IPS-18a (cell line): ENCODE results near the gene TMEM95.

ENCODE experiments used
- H3K27ac ChIP-seq: one replicate; pipeline ENCODE4 v1.5.1; 2013; ENCODE audit warnings: low read length
- H3K27me3 ChIP-seq: one replicate; pipeline ENCODE4 v1.6.1; 2013; ENCODE audit warnings: mild to moderate bottlenecking, low read length; ENCODE audit not compliant: control insufficient read depth, insufficient read depth
- H3K36me3 ChIP-seq: one replicate; pipeline ENCODE4 v1.6.1; 2013; ENCODE audit warnings: low read depth, low read length; ENCODE audit not compliant: control insufficient read depth
- H3K4me1 ChIP-seq: one replicate; pipeline ENCODE4 v1.6.1; 2013; ENCODE audit warnings: low read depth, low read length; ENCODE audit not compliant: control insufficient read depth
- H3K4me3 ChIP-seq: one replicate; pipeline ENCODE4 v1.5.1; 2013; ENCODE audit warnings: low read length
- H3K9ac ChIP-seq: one replicate; pipeline ENCODE4 v1.6.1; 2013; ENCODE audit warnings: mild to moderate bottlenecking, low read length, moderate library complexity
- H3K9me3 ChIP-seq: one replicate; pipeline ENCODE4 v1.6.1; 2013; ENCODE audit warnings: low read depth, low read length; ENCODE audit not compliant: control insufficient read depth

Gene TMEM95

GRCh38 chr17:7355053-7355452 lies at the start of gene TMEM95:
Gene TMEM95 (plus strand): TSS chr17:7355156. CDS start chr17:7355205, 49 bp downstream.
- peaks cover 8% of the 10 kb centered on the region for H3K4me1 ChIP-seq
- no peaks in the 10 kb centered on the region for H3K36me3 ChIP-seq
- peaks cover 5% of the 10 kb centered on the region for H3K27me3 ChIP-seq
- no peak within 1 kb of the TSS for H3K9ac ChIP-seq
- no peaks in the 10 kb centered on the region for H3K9me3 ChIP-seq
- no peak within 1 kb of the TSS for H3K27ac ChIP-seq
- H3K4me3 ChIP-seq: no peak within 1 kb of the TSS

- Histone ChIP-seq H3K9me3 (no peaks in the 10 kb centered on the region), H3K27ac (peak within 1 kb of the TSS; percentile 91), H3K36me3 (peaks cover 27% of the 10 kb centered on the region), H3K27me3 (no peaks in the 10 kb centered on the region), H3K4me3 (peak within 1 kb of the TSS; percentile 94), H3K9ac (peak within 1 kb of the TSS; percentile 100), H3K4me1 (no peaks in the 10 kb centered on the region)
Observed at GRCh38 chr17:7306911-7307685, 47.9 kb upstream of the TMEM95 start, which contains the start of gene EIF5A. Gene EIF5A (plus strand): TSS chr17:7307628. CDS start chr17:7309636, 2,008 bp downstream.

- Histone ChIP-seq H3K9me3 (no peaks in the 10 kb centered on the region), H3K27me3 (no peaks in the 10 kb centered on the region), H3K36me3 (peaks cover 36% of the 10 kb centered on the region), H3K4me1 (no peaks in the 10 kb centered on the region), H3K4me3 (peak overlapping the region; percentile 94), H3K27ac (peak overlapping the region; percentile 91), H3K9ac (peak overlapping the region; percentile 100)
Observed at GRCh38 chr17:7307686-7308624, 47.0 kb upstream of the TMEM95 start.

GRCh38 chr17:7308625-7309433 lies 46.1 kb upstream of the TMEM95 start:
- H3K27me3 ChIP-seq: no peaks in the 10 kb centered on the region
- H3K36me3 ChIP-seq: peaks cover 44% of the 10 kb centered on the region
- no peaks in the 10 kb centered on the region for H3K9me3 ChIP-seq
- peaks cover 2% of the 10 kb centered on the region for H3K4me1 ChIP-seq
- peak overlapping the region; percentile 94 for H3K4me3 ChIP-seq
- H3K27ac ChIP-seq: peak overlapping the region; percentile 91
- H3K9ac ChIP-seq: peak overlapping the region; percentile 100

GRCh38 chr17:7309628-7310027 lies 45.3 kb upstream of the TMEM95 start:
- Histone ChIP-seq H3K36me3 (peaks cover 47% of the 10 kb centered on the region), H3K27me3 (no peaks in the 10 kb centered on the region), H3K9me3 (no peaks in the 10 kb centered on the region), H3K4me3 (peak overlapping the region; percentile 94), H3K27ac (no peak overlapping the region), H3K4me1 (peaks cover 8% of the 10 kb centered on the region), H3K9ac (no peak overlapping the region)

- H3K9me3 ChIP-seq: no peaks in the 10 kb centered on the region
- H3K36me3 ChIP-seq: peaks cover 51% of the 10 kb centered on the region
- no peak overlapping the region for H3K9ac ChIP-seq
- H3K4me1 ChIP-seq: peaks cover 11% of the 10 kb centered on the region
- H3K27ac ChIP-seq: no peak overlapping the region
- no peaks in the 10 kb centered on the region for H3K27me3 ChIP-seq
- H3K4me3 ChIP-seq: no peak overlapping the region
Observed at GRCh38 chr17:7311110-7311705, 43.7 kb upstream of the TMEM95 start.

- Histone ChIP-seq H3K27ac (no peak overlapping the region), H3K9me3 (no peaks in the 10 kb centered on the region), H3K9ac (no peak overlapping the region), H3K4me1 (peaks cover 11% of the 10 kb centered on the region), H3K27me3 (no peaks in the 10 kb centered on the region), H3K4me3 (no peak overlapping the region), H3K36me3 (peaks cover 57% of the 10 kb centered on the region)
Observed at GRCh38 chr17:7312432-7313087, 42.4 kb upstream of the TMEM95 start.

GRCh38 chr17:7313088-7313889 lies 41.7 kb upstream of the TMEM95 start:
- Histone ChIP-seq H3K9ac (no peak overlapping the region), H3K27me3 (no peaks in the 10 kb centered on the region), H3K4me3 (no peak overlapping the region), H3K9me3 (no peaks in the 10 kb centered on the region), H3K36me3 (peaks cover 65% of the 10 kb centered on the region), H3K4me1 (peaks cover 11% of the 10 kb centered on the region), H3K27ac (no peak overlapping the region)

GRCh38 chr17:7313890-7314718 lies 40.9 kb upstream of the TMEM95 start:
- Histone ChIP-seq H3K36me3 (peaks cover 67% of the 10 kb centered on the region), H3K9ac (peak overlapping the region; percentile 79), H3K27ac (no peak overlapping the region), H3K4me3 (peak overlapping the region; percentile 80), H3K4me1 (peaks cover 11% of the 10 kb centered on the region), H3K9me3 (no peaks in the 10 kb centered on the region), H3K27me3 (no peaks in the 10 kb centered on the region)
